Measurements from ENCODE around the gene ARRB1.

DNA sequence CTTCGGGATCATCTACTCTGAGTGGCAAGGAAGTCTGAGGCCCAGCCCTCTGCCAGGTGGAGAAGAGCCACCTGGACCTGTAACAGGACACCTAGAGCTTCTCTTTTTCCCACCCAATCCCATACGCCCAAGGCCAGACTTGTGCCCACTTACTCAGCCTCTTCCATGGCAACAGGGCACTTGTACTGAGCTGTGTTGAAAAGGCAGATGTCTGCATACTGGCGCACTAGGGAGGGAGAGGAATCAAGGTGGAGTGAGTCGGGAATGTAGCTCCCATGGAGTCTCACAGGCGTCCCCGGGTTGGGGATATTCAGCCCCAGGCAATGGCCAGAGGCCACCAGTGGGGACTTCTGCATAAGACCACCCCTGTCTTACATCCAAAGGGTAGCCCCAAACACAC is 74.8 kb downstream of the ARRB1 start:
- TF ChIP-seq, protein P1, sequence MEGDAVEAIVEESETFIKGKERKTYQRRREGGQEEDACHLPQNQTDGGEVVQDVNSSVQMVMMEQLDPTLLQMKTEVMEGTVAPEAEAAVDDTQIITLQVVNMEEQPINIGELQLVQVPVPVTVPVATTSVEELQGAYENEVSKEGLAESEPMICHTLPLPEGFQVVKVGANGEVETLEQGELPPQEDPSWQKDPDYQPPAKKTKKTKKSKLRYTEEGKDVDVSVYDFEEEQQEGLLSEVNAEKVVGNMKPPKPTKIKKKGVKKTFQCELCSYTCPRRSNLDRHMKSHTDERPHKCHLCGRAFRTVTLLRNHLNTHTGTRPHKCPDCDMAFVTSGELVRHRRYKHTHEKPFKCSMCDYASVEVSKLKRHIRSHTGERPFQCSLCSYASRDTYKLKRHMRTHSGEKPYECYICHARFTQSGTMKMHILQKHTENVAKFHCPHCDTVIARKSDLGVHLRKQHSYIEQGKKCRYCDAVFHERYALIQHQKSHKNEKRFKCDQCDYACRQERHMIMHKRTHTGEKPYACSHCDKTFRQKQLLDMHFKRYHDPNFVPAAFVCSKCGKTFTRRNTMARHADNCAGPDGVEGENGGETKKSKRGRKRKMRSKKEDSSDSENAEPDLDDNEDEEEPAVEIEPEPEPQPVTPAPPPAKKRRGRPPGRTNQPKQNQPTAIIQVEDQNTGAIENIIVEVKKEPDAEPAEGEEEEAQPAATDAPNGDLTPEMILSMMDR (IDR thresholded peaks at IDR 0.05) = no peak
- no peak for TF ChIP-seq POLR2A (IDR thresholded peaks at IDR 0.05)
